ENCODE results near the gene GDF10.

GRCh38 chr10:47326306-47326926 lies 26.4 kb downstream of the GDF10 start:
- TF ChIP-seq CTCF (IDR thresholded peaks at IDR 0.05): no peak
- TF ChIP-seq POLR2A (IDR thresholded peaks at IDR 0.05): no peak

Data from testis (tissue), 2 donors.